ENCODE data around the gene LGALS9C.
"Not testable (repeated sequence)": the region's sequence is repeated elsewhere in the genome, so short reads cannot be mapped to it uniquely, and the experiment has no call there.

DNA sequence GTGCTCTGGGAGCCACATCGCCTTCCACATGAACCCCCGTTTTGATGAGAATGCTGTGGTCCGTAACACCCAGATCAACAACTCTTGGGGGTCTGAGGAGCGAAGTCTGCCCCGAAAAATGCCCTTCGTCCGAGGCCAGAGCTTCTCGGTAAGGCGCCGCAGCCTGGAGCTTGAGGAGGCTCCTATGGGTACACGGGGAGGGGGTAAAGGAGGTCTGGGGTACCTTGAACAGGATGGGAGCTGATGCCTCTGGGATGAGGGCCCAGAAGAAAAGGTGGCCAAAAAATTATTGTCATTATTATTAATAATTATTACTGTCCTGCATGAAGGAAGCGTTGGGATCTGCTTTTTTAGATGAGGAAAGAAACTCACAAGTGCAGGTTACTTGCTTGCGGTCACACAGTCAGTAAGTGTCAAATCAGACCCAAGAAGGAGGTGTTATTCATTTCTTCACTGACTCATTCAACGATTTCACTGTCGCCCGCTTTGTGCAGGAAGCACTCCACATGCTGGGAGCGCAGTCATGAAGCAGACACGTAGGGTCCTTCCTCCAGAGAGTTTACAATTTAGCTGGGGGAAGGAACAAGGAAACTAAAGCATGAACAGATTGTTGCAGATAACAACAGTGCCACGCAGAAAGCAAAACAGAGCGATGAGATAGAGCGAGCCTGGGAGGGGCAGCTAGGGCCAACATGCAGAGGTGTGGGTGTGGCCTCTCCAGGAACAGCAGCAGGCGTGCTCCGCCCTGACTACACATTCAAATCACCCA lies 16.3 kb downstream of the LGALS9C start:
- TF ChIP-seq, protein P1, sequence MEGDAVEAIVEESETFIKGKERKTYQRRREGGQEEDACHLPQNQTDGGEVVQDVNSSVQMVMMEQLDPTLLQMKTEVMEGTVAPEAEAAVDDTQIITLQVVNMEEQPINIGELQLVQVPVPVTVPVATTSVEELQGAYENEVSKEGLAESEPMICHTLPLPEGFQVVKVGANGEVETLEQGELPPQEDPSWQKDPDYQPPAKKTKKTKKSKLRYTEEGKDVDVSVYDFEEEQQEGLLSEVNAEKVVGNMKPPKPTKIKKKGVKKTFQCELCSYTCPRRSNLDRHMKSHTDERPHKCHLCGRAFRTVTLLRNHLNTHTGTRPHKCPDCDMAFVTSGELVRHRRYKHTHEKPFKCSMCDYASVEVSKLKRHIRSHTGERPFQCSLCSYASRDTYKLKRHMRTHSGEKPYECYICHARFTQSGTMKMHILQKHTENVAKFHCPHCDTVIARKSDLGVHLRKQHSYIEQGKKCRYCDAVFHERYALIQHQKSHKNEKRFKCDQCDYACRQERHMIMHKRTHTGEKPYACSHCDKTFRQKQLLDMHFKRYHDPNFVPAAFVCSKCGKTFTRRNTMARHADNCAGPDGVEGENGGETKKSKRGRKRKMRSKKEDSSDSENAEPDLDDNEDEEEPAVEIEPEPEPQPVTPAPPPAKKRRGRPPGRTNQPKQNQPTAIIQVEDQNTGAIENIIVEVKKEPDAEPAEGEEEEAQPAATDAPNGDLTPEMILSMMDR (IDR thresholded peaks at IDR 0.05): not testable (repeated sequence)
- TF ChIP-seq SIN3A (IDR thresholded peaks at IDR 0.05; ENCODE audit: borderline replicate concordance, insufficient read depth, low read depth, low read length); POLR2AphosphoS5 (IDR thresholded peaks at IDR 0.05; ENCODE audit: low read depth, low read length); TCF7L2 (IDR thresholded peaks at IDR 0.05; ENCODE audit: low read depth, low read length): not testable (repeated sequence)

All from Panc1 (cell line).